SK-N-MC (cell line): Measurements from ENCODE around the gene ERFE.

ENCODE experiments used
- EZH2 ChIP-seq: fragments of 200-600 bp; sonication (generic); IDR thresholded peaks from one replicate; pipeline ENCODE4 v1.6.1; 2017; ENCODE audit warnings: antibody characterized with exemption
- POLR2AphosphoS5 ChIP-seq: IDR thresholded peaks from 2 replicates; pipeline ENCODE4 v1.6.1; 2012; ENCODE audit warnings: mild to moderate bottlenecking, low read depth, low read length, borderline replicate concordance

DNA sequence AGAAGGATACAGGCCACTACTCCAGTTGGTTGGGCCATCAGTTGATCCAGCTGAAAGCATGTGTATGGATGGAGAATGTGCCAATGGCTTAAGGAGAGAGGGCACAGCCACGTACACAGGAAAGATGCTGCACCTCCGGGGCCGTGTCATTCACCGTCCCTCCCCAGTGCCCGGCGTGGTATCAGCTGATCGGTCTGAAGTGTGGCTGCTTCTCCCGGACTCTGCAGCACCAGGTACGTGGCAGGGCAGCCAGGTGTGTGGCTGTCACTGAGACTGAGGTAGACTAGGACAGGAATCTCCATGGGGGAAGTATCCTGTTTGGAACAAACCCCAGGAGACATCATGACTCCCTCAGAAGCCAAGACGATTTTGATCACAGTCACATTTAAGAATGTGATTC is 4.2 kb upstream of the ERFE start:
- TF ChIP-seq POLR2AphosphoS5 = no peak
- TF ChIP-seq EZH2 = no peak
